ENCODE measurements around the gene ZBP1.
A peak's percentile ranks its signal among the peaks of the same experiment; 100 is the strongest.

Gene ZBP1

GRCh38 chr20:57659517-57660180 is 39.4 kb upstream of the ZBP1 start:
- Mint-ChIP-seq H3K27ac (peak overlapping the region; percentile 61), H3K36me3 (ENCODE audit: low read depth) (peaks cover 3% of the 10 kb centered on the region), H3K4me3 (no peak overlapping the region), H3K27me3 (ENCODE audit: low read depth, poor library complexity) (peaks cover 3% of the 10 kb centered on the region), H3K9me3 (no peaks in the 10 kb centered on the region), H3K4me1 (peaks cover 43% of the 10 kb centered on the region)
- DNase-seq = no peak
- TF ChIP-seq CTCF (IDR thresholded peaks at IDR 0.05) = no peak

- DNase-seq = no peak
- peak overlapping the region; percentile 36 for H3K27ac Mint-ChIP-seq
- no peaks in the 10 kb centered on the region for H3K9me3 Mint-ChIP-seq
- TF ChIP-seq CTCF (IDR thresholded peaks at IDR 0.05) = no peak
- H3K27me3 Mint-ChIP-seq (ENCODE audit: low read depth, poor library complexity) = peaks cover 3% of the 10 kb centered on the region
- H3K4me3 Mint-ChIP-seq = no peak overlapping the region
- H3K4me1 Mint-ChIP-seq = peaks cover 43% of the 10 kb centered on the region
- peaks cover 3% of the 10 kb centered on the region for H3K36me3 Mint-ChIP-seq (ENCODE audit: low read depth)
These were observed 38.7 kb upstream of the ZBP1 start for GRCh38 chr20:57658833-57659516.

GRCh38 chr20:57658447-57658832 is 38.2 kb upstream of the ZBP1 start:
- DNase-seq = no peak
- H3K4me3 Mint-ChIP-seq = no peak overlapping the region
- H3K27ac Mint-ChIP-seq = no peak overlapping the region

GRCh38 chr20:57657535-57658446 is 37.6 kb upstream of the ZBP1 start:
- Mint-ChIP-seq H3K4me1 (peaks cover 48% of the 10 kb centered on the region), H3K27me3 (ENCODE audit: low read depth, poor library complexity) (peaks cover 3% of the 10 kb centered on the region), H3K27ac (no peak overlapping the region), H3K9me3 (no peaks in the 10 kb centered on the region), H3K36me3 (ENCODE audit: low read depth) (peaks cover 3% of the 10 kb centered on the region), H3K4me3 (no peak overlapping the region)
- no peak for TF ChIP-seq CTCF (IDR thresholded peaks at IDR 0.05)
- no peak for DNase-seq

More at GRCh38 chr20:57658447-57658832, 38.2 kb upstream of the ZBP1 start:
- H3K4me1 Mint-ChIP-seq = peaks cover 47% of the 10 kb centered on the region
- no peak for TF ChIP-seq CTCF (IDR thresholded peaks at IDR 0.05)
- H3K9me3 Mint-ChIP-seq = no peaks in the 10 kb centered on the region
- H3K36me3 Mint-ChIP-seq (ENCODE audit: low read depth) = peaks cover 3% of the 10 kb centered on the region
- peaks cover 3% of the 10 kb centered on the region for H3K27me3 Mint-ChIP-seq (ENCODE audit: low read depth, poor library complexity)

GRCh38 chr20:57656821-57657534 is 36.8 kb upstream of the ZBP1 start:
- H3K4me1 Mint-ChIP-seq = peaks cover 39% of the 10 kb centered on the region
- TF ChIP-seq CTCF (IDR thresholded peaks at IDR 0.05) = no peak
- H3K27me3 Mint-ChIP-seq (ENCODE audit: low read depth, poor library complexity) = peaks cover 2% of the 10 kb centered on the region
- no peak overlapping the region for H3K27ac Mint-ChIP-seq
- peaks cover 3% of the 10 kb centered on the region for H3K36me3 Mint-ChIP-seq (ENCODE audit: low read depth)
- no peaks in the 10 kb centered on the region for H3K9me3 Mint-ChIP-seq
- DNase-seq = no peak
- H3K4me3 Mint-ChIP-seq = no peak overlapping the region

Measured in nephron progenitor cell (in vitro differentiated cells).